HepG2 (cell line): ENCODE data around the gene CENPB. TPM values are rescaled to one million over a fixed set of nuclear protein-coding genes. Genes with fewer than 3 reads are reported as not detected.

Source experiments
- BHLHE40 ChIP-seq: IDR thresholded peaks from 2 replicates; pipeline ENCODE4 v1.6.1; 2011; ENCODE audit warnings: low read length, improper control_type of control experiment
- FOXA3 ChIP-seq: IDR thresholded peaks from 2 replicates; pipeline ENCODE4 v1.6.1; 2016; ENCODE audit warnings: missing genetic modification reagents, missing compliant biosample characterization
- MBD4 ChIP-seq: IDR thresholded peaks from 2 replicates; pipeline ENCODE4 v1.6.1; 2012; ENCODE audit warnings: low read length, inconsistent platforms, borderline replicate concordance
- MED13 ChIP-seq: sonication (generic); formaldehyde crosslinking; IDR thresholded peaks from 2 replicates; pipeline ENCODE4 v1.5.0; 2020; ENCODE audit warnings: missing genetic modification reagents
- PCBP1 ChIP-seq: fragments of 200-400 bp; formaldehyde crosslinking; IDR thresholded peaks from 2 replicates; pipeline ENCODE4 v1.6.1; 2017; ENCODE audit warnings: mild to moderate bottlenecking, low read depth, low read length, borderline replicate concordance
- POLR2AphosphoS2 ChIP-seq: IDR thresholded peaks from 2 replicates; pipeline ENCODE4 v1.6.1; 2011; ENCODE audit warnings: low read depth, low read length, improper control_type of control experiment
- RAD21 ChIP-seq: fragments of 450-650 bp; formaldehyde crosslinking; IDR thresholded peaks from 2 replicates; pipeline ENCODE4 v1.5.0; 2020; ENCODE audit warnings: mild to moderate bottlenecking
- RORA ChIP-seq: sonication (generic); formaldehyde crosslinking; IDR thresholded peaks from 2 replicates; pipeline ENCODE4 v1.5.0; 2020; ENCODE audit warnings: mild to moderate bottlenecking, missing genetic modification reagents, moderate library complexity
- SNRNP70 ChIP-seq: fragments of 200-400 bp; formaldehyde crosslinking; IDR thresholded peaks from 2 replicates; pipeline ENCODE4 v1.6.1; 2017; ENCODE audit warnings: mild to moderate bottlenecking, low read depth, low read length, moderate library complexity
- TAF1 ChIP-seq: sonication (generic); formaldehyde crosslinking; IDR thresholded peaks from 2 replicates; pipeline ENCODE4 v1.4.0; 2020; ENCODE audit warnings: missing genetic modification reagents
- ZBTB8A ChIP-seq: sonication (generic); formaldehyde crosslinking; IDR thresholded peaks from 2 replicates; pipeline ENCODE4 v1.4.0; 2020; ENCODE audit warnings: mild to moderate bottlenecking, low read depth, missing genetic modification reagents, borderline replicate concordance
- ZNF101 ChIP-seq: sonication (generic); formaldehyde crosslinking; IDR thresholded peaks from 2 replicates; pipeline ENCODE4 v1.4.0; 2020; ENCODE audit warnings: mild to moderate bottlenecking, low read depth, missing genetic modification reagents, borderline replicate concordance
- ZNF207 ChIP-seq: fragments of 450-650 bp; IDR thresholded peaks from 2 replicates; pipeline ENCODE4 v1.6.1; 2016; ENCODE audit warnings: antibody characterized with exemption, borderline replicate concordance
- ZNF383 ChIP-seq: sonication (generic); formaldehyde crosslinking; IDR thresholded peaks from 2 replicates; pipeline ENCODE4 v1.4.0; 2020; ENCODE audit warnings: missing genetic modification reagents, mild to moderate bottlenecking, borderline replicate concordance
- ZNF552 ChIP-seq: sonication (generic); formaldehyde crosslinking; IDR thresholded peaks from 2 replicates; pipeline ENCODE4 v1.9.0; 2022; ENCODE audit warnings: missing genetic modification reagents, mild to moderate bottlenecking, borderline replicate concordance
- ZNF781 ChIP-seq: sonication (generic); formaldehyde crosslinking; IDR thresholded peaks from 2 replicates; pipeline ENCODE4 v1.5.1; 2020; ENCODE audit warnings: borderline replicate concordance, mild to moderate bottlenecking, missing genetic modification reagents; ENCODE audit errors: not compliant biosample characterization
- ZNF850 ChIP-seq: sonication (generic); formaldehyde crosslinking; conservative IDR thresholded peaks from 2 replicates; pipeline ENCODE4 v1.9.0; 2021; ENCODE audit warnings: mild to moderate bottlenecking, missing genetic modification reagents
- ZSCAN25 ChIP-seq: sonication (generic); formaldehyde crosslinking; IDR thresholded peaks from 2 replicates; pipeline ENCODE4 v1.8.0; 2022; ENCODE audit warnings: mild to moderate bottlenecking, missing genetic modification reagents
- polyA plus RNA-seq, 8 experiments: library from polyadenylated mRNA; depleted of rRNA in 3 of 8; stranded (reverse) in 7 of 8; unstranded in 1 of 8; fragments of >200 nt; fragmentation: Illumina TruSeq in 4 of 8; extraction: Trizol in 4 of 8; gene quantifications; 2 replicates each; pipeline versions ENCODE4 v1.2.1 to v1.2.3, GENCODE V29; 2011 to 2016; ENCODE audit warnings: low read depth in 4 of 8, missing spikeins in 1 of 8, mixed read lengths in 1 of 8; ENCODE audit not compliant: insufficient read depth in 1 of 8
- total RNA-seq, 5 experiments: library from RNA; depleted of rRNA; stranded (reverse); fragments of >200 nt; fragmentation: Illumina TruSeq; extraction: Trizol; gene quantifications; 2 replicates each; pipeline ENCODE4 v1.2.3, GENCODE V29; 2016; ENCODE audit warnings: low read depth in 1 of 5
- TF ChIP-seq, protein P1 (sequence below): sonication (generic); formaldehyde crosslinking; IDR thresholded peaks from 2 replicates; pipeline ENCODE4 v1.8.0; 2022; ENCODE audit warnings: missing genetic modification reagents, mild to moderate bottlenecking, moderate library complexity, borderline replicate concordance
- TF ChIP-seq, protein P2 (sequence below): sonication (generic); formaldehyde crosslinking; conservative IDR thresholded peaks from 2 replicates; pipeline ENCODE4 v1.4.0; 2020; ENCODE audit warnings: missing genetic modification reagents
- TF ChIP-seq, protein P3 (sequence below): sonication (generic); formaldehyde crosslinking; IDR thresholded peaks from 2 replicates; pipeline ENCODE4 v1.4.0; 2020; ENCODE audit warnings: missing genetic modification reagents, borderline replicate concordance

The CENPB gene
- total and polyA plus RNA-seq, 2 of the 13 experiments (the other 11 are each of a cell fraction or from before 2014, with no cell fraction given): 10.4 to 54.5 TPM

GRCh38 chr20:3818155-3819151 is 31.9 kb upstream of the CENPB start (continued):
- TF ChIP-seq, protein P1, sequence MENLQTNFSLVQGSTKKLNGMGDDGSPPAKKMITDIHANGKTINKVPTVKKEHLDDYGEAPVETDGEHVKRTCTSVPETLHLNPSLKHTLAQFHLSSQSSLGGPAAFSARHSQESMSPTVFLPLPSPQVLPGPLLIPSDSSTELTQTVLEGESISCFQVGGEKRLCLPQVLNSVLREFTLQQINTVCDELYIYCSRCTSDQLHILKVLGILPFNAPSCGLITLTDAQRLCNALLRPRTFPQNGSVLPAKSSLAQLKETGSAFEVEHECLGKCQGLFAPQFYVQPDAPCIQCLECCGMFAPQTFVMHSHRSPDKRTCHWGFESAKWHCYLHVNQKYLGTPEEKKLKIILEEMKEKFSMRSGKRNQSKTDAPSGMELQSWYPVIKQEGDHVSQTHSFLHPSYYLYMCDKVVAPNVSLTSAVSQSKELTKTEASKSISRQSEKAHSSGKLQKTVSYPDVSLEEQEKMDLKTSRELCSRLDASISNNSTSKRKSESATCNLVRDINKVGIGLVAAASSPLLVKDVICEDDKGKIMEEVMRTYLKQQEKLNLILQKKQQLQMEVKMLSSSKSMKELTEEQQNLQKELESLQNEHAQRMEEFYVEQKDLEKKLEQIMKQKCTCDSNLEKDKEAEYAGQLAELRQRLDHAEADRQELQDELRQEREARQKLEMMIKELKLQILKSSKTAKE: no peak
- TF ChIP-seq MED13 (no peak), TAF1 (CRISPR knock-in tag) (peak; percentile 43; the same call in 1 of the 2 replicates), ZNF781 (peak; percentile 84), MBD4 (no peak), BHLHE40 (peak; percentile 71), RORA (CRISPR knock-in tag) (no peak), ZNF101 (no peak), FOXA3 (peak; percentile 91), ZBTB8A (CRISPR knock-in tag) (no peak), ZNF552 (CRISPR knock-in tag) (no peak), PCBP1 (no peak), ZSCAN25 (CRISPR knock-in tag) (peak; percentile 58), RAD21 (peak; percentile 88), ZNF207 (no peak), ZNF383 (CRISPR knock-in tag) (no peak; the same call in 1 of the 2 replicates), SNRNP70 (no peak), ZNF850 (CRISPR knock-in tag) (no peak), POLR2AphosphoS2 (no peak)
- TF ChIP-seq, protein P2, sequence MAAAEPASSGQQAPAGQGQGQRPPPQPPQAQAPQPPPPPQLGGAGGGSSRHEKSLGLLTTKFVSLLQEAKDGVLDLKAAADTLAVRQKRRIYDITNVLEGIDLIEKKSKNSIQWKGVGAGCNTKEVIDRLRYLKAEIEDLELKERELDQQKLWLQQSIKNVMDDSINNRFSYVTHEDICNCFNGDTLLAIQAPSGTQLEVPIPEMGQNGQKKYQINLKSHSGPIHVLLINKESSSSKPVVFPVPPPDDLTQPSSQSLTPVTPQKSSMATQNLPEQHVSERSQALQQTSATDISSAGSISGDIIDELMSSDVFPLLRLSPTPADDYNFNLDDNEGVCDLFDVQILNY (CRISPR knock-in tag): no peak
- TF ChIP-seq, protein P3, sequence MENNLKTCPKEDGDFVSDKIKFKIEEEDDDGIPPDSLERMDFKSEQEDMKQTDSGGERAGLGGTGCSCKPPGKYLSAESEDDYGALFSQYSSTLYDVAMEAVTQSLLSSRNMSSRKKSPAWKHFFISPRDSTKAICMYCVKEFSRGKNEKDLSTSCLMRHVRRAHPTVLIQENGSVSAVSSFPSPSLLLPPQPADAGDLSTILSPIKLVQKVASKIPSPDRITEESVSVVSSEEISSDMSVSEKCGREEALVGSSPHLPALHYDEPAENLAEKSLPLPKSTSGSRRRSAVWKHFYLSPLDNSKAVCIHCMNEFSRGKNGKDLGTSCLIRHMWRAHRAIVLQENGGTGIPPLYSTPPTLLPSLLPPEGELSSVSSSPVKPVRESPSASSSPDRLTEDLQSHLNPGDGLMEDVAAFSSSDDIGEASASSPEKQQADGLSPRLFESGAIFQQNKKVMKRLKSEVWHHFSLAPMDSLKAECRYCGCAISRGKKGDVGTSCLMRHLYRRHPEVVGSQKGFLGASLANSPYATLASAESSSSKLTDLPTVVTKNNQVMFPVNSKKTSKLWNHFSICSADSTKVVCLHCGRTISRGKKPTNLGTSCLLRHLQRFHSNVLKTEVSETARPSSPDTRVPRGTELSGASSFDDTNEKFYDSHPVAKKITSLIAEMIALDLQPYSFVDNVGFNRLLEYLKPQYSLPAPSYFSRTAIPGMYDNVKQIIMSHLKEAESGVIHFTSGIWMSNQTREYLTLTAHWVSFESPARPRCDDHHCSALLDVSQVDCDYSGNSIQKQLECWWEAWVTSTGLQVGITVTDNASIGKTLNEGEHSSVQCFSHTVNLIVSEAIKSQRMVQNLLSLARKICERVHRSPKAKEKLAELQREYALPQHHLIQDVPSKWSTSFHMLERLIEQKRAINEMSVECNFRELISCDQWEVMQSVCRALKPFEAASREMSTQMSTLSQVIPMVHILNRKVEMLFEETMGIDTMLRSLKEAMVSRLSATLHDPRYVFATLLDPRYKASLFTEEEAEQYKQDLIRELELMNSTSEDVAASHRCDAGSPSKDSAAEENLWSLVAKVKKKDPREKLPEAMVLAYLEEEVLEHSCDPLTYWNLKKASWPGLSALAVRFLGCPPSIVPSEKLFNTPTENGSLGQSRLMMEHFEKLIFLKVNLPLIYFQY (CRISPR knock-in tag): peak; percentile 79
